HFFc6 (cell line): ENCODE measurements around the gene PPFIBP2. TPM values are rescaled to one million over a fixed set of nuclear protein-coding genes. Genes with fewer than 3 reads are reported as not detected.

Source experiments
- DNase-seq: peaks from one replicate; pipeline ENCODE4 v3.0.0-alpha.2; 2018
- H3K27ac Mint-ChIP-seq: 2 replicates; pipeline ENCODE4 v1.8.0; 2020; ENCODE audit warnings: mild to moderate bottlenecking, mixed read lengths
- H3K27me3 Mint-ChIP-seq: 2 replicates; pipeline ENCODE4 v1.8.0; 2021; ENCODE audit warnings: mild to moderate bottlenecking, moderate library complexity, mixed read lengths; ENCODE audit not compliant: insufficient read depth
- H3K36me3 Mint-ChIP-seq: 2 replicates; pipeline ENCODE4 v1.8.0; 2021; ENCODE audit warnings: low read depth, mixed read lengths
- H3K4me1 Mint-ChIP-seq: 2 replicates; pipeline ENCODE4 v1.8.0; 2020; ENCODE audit warnings: low read depth, mixed read lengths
- H3K4me3 Mint-ChIP-seq: 2 replicates; pipeline ENCODE4 v1.8.0; 2020; ENCODE audit warnings: mild to moderate bottlenecking, moderate library complexity, mixed read lengths
- H3K9me3 Mint-ChIP-seq: 2 replicates; pipeline ENCODE4 v1.8.0; 2020; ENCODE audit warnings: mild to moderate bottlenecking, mixed read lengths
- total RNA-seq, 6 experiments: library from RNA; stranded (reverse); fragmentation: NEBNext Ultra II Directional; extraction: Animal tissue kit (Norgen Biotek cat#: 25700); gene quantifications; 2 replicates in 1 of 6; 3 replicates in 5 of 6; pipeline ENCODE4 v1.2.3, GENCODE V29; 2021
- TF ChIP-seq, protein P1 (sequence below): fragments of 200-600 bp; sonication (generic); IDR thresholded peaks from 2 replicates; pipeline ENCODE4 v1.5.0; 2021; ENCODE audit warnings: antibody characterized with exemption, mild to moderate bottlenecking

The PPFIBP2 gene
- total RNA-seq, 6 experiments from 2014 or later = 6.0 to 8.5 (median 7.3) TPM

- peak overlapping the region; percentile 80 for H3K4me3 Mint-ChIP-seq
- no peaks in the 10 kb centered on the region; the same call in 1 of the 2 replicates for H3K27me3 Mint-ChIP-seq
- no peaks in the 10 kb centered on the region; the same call in 1 of the 2 replicates for H3K9me3 Mint-ChIP-seq
- peaks cover 40% of the 10 kb centered on the region for H3K4me1 Mint-ChIP-seq
- TF ChIP-seq, protein P1, sequence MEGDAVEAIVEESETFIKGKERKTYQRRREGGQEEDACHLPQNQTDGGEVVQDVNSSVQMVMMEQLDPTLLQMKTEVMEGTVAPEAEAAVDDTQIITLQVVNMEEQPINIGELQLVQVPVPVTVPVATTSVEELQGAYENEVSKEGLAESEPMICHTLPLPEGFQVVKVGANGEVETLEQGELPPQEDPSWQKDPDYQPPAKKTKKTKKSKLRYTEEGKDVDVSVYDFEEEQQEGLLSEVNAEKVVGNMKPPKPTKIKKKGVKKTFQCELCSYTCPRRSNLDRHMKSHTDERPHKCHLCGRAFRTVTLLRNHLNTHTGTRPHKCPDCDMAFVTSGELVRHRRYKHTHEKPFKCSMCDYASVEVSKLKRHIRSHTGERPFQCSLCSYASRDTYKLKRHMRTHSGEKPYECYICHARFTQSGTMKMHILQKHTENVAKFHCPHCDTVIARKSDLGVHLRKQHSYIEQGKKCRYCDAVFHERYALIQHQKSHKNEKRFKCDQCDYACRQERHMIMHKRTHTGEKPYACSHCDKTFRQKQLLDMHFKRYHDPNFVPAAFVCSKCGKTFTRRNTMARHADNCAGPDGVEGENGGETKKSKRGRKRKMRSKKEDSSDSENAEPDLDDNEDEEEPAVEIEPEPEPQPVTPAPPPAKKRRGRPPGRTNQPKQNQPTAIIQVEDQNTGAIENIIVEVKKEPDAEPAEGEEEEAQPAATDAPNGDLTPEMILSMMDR = no peak
- H3K36me3 Mint-ChIP-seq = no peaks in the 10 kb centered on the region
- no peak overlapping the region for H3K27ac Mint-ChIP-seq
- DNase-seq = no peak
Measured at GRCh38 chr11:7672276-7672959, 158.6 kb downstream of the PPFIBP2 start.

DNA sequence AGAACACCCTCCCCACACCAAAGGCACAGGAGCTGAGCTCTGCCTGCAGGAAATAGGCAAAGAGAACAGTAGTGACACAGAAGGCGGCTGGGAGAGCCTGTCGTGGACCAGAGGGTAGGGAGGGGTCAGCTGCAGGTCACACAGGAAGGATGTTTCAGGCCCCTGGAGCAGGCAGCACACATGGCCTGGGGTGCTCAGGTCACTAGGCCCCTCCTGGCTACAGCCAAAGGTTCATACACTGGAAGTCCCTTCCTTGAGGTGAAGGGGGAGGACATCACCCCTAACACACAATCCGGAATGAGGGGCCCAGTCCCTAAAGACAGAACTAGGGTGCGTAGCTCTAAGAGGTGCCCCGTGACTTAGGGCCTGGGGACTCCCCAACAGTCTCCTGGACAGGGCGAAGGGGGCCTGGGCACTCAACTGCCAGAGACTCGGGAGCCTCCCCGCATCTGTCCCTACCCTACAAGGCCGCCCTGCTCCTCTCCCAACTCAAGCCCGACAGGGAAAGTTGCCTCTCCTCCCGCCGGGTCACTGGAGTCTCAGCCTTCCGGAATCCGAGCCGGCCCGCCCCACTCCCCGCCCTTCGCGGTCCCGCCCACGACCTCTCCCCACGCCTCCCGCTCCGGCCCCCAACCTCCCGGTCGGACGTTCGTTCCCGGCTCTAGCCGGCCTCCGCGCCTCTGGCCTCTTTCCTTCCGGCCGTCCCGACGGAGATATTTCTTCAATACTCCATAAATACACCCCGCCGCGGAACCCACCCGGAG lies 159.3 kb downstream of the PPFIBP2 start, which contains the start of gene CYB5R2:
CYB5R2 (minus strand) TSS at position 541 of the 764 bp plus-strand sequence. CDS start 675 bp downstream, outside the sequence.
- no peaks in the 10 kb centered on the region for H3K36me3 Mint-ChIP-seq

DNA sequence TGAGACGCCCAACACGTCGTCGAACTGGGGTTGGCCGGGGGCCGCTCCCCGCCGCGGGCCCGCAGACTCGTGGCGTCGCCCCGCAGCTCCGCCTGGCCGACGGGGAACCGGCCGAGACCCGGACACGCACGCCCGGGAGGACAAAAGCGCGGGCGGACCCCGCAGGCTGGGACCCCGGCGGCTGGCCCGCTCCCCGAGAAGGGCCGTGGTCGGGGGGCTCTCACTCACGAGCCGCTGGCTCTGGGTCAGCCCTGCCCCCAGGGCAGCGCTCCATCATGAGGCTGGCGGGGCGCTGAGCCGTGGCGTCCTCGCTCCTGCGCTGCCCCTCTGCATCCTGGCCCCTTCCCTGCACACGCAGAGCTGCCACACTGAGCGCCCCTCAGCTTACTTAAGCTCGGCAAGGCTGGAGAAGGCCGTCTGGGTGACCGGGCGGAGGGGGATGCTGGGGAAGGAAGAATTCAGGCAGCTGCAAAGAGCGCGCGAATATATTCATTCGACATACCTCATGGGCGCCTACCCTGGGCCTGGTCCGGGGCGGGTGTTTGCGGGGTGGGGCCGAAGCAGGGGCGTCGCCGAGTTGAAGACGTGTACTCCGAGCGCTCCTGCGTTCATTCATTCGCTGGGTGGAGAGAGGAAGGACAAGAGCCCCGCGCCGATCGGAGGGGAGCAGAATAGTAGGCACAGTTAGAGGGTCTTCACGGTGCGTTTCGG lies 160.1 kb downstream of the PPFIBP2 start:
- peak overlapping the region; percentile 84 for H3K4me3 Mint-ChIP-seq
- no peaks in the 10 kb centered on the region; the same call in 1 of the 2 replicates for H3K27me3 Mint-ChIP-seq
- no peaks in the 10 kb centered on the region for H3K36me3 Mint-ChIP-seq
- no peak for DNase-seq
- H3K9me3 Mint-ChIP-seq = no peaks in the 10 kb centered on the region; the same call in 1 of the 2 replicates
- peaks cover 51% of the 10 kb centered on the region for H3K4me1 Mint-ChIP-seq
- peak overlapping the region; percentile 73 for H3K27ac Mint-ChIP-seq
- TF ChIP-seq, protein P1 = no peak

More for the DNA sequence above, 159.3 kb downstream of the PPFIBP2 start, which contains the start of gene CYB5R2:
- peak; percentile 46 for DNase-seq
- TF ChIP-seq, protein P1 = no peak
- Mint-ChIP-seq H3K4me3 (peak within 1 kb of the TSS; percentile 84), H3K4me1 (peaks cover 47% of the 10 kb centered on the region), H3K27me3 (no peaks in the 10 kb centered on the region; the same call in 1 of the 2 replicates), H3K27ac (peak within 1 kb of the TSS; percentile 73), H3K9me3 (no peaks in the 10 kb centered on the region; the same call in 1 of the 2 replicates)

- Mint-ChIP-seq H3K9me3 (no peaks in the 10 kb centered on the region; the same call in 1 of the 2 replicates), H3K27ac (no peak overlapping the region), H3K36me3 (no peaks in the 10 kb centered on the region), H3K4me3 (no peak overlapping the region), H3K4me1 (peaks cover 51% of the 10 kb centered on the region), H3K27me3 (peaks cover 2% of the 10 kb centered on the region)
- TF ChIP-seq, protein P1 = no peak
- DNase-seq = no peak
Measured at GRCh38 chr11:7675631-7676030, 161.8 kb downstream of the PPFIBP2 start.

GRCh38 chr11:7677071-7677470 lies 163.3 kb downstream of the PPFIBP2 start:
- DNase-seq = peak; percentile 93
- Mint-ChIP-seq H3K36me3 (no peaks in the 10 kb centered on the region), H3K27me3 (peaks cover 8% of the 10 kb centered on the region), H3K4me1 (peaks cover 51% of the 10 kb centered on the region), H3K9me3 (no peaks in the 10 kb centered on the region; the same call in 1 of the 2 replicates), H3K4me3 (peak overlapping the region; percentile 72), H3K27ac (peak overlapping the region; percentile 82)
- TF ChIP-seq, protein P1 = no peak
